HCT116 (cell line): ENCODE measurements around the gene WNT7B. TPM values are rescaled to one million over a fixed set of nuclear protein-coding genes. Genes with fewer than 3 reads are reported as not detected.

ENCODE experiments used
- ATAC-seq: fragments of 200-7000 bp; cut with Tn5 transposase; 2 replicates; pipeline ENCODE4 v1.9.1; 2020; ENCODE audit warnings: mild to moderate bottlenecking, moderate library complexity
- BruUV-seq: library from RNA; stranded (reverse); fragments of 400-500 nt; replicated peaks from 2 replicates; lab custom pipeline; 2021; lab: Mats Ljungman, UMichigan
- CTCF ChIA-PET: fragments of 300-600 bp; sonication (Branson Sonifier 250); formaldehyde crosslinking; loops from one replicate; lab custom pipeline; 2021; ENCODE audit warnings: antibody characterized with exemption; lab: Charles Lee
- POLR2A ChIA-PET: fragments of 300-600, 350-600 bp; sonication (Branson Sonifier 250); formaldehyde crosslinking; loops from one replicate; lab custom pipeline; 2021; ENCODE audit warnings: antibody characterized with exemption; lab: Charles Lee
- RAD21 ChIA-PET, 2 experiments: fragments of 300-600 bp; sonication (Branson Sonifier 250); formaldehyde crosslinking; loops; one replicate each; lab custom pipeline; 2023; ENCODE audit warnings: low total read pairs in 2 of 2; ENCODE audit not compliant: uncharacterized antibody in 2 of 2, unreplicated experiment in 2 of 2, low non-redundant PET in 1 of 2; lab: Charles Lee
- DNase-seq: peaks from one replicate; pipeline ENCODE4 v3.0.0-alpha.2; 2010; ENCODE audit warnings: low read depth, low spot score
- H2AFZ ChIP-seq: fragments of 200-600 bp; shearing (Covaris generic), sonication (generic); 2 replicates; pipeline ENCODE4 v1.6.1; 2017; ENCODE audit warnings: low read depth, mixed run types, mixed read lengths, antibody characterized with exemption, low read length; ENCODE audit not compliant: poor library complexity, severe bottlenecking
- H3K27ac ChIP-seq: 2 replicates; pipeline ENCODE4 v1.5.1; 2012; ENCODE audit warnings: low read depth, low read length
- H3K27me3 ChIP-seq: fragments of 200-600 bp; sonication (generic); 2 replicates; pipeline ENCODE4 v1.6.1; 2016; ENCODE audit warnings: mixed run types, low read length, mixed read lengths; ENCODE audit not compliant: insufficient read depth
- H3K36me3 ChIP-seq, 2 experiments: fragments of 200-500 bp in 1 of 2; fragments of 200-600 bp in 1 of 2; sonication (Bioruptor generic) in 1 of 2; sonication (generic) in 1 of 2; 2 replicates each; pipeline versions ENCODE4 v1.5.1 to v1.6.1; 2014 to 2016; ENCODE audit warnings: low read length in 2 of 2, inconsistent platforms in 1 of 2, mixed read lengths in 1 of 2, mixed run types in 1 of 2; ENCODE audit not compliant: insufficient read depth in 2 of 2, control insufficient read depth in 1 of 2
- H3K4me1 ChIP-seq, 2 experiments: fragments of 200-600 bp in 1 of 2; sonication (generic) in 1 of 2; 2 replicates each; pipeline versions ENCODE4 v1.5.1 to v1.6.1; 2012 to 2017; ENCODE audit warnings: low read length in 2 of 2, inconsistent platforms in 1 of 2, mild to moderate bottlenecking in 1 of 2, mixed read lengths in 1 of 2, mixed run types in 1 of 2, moderate library complexity in 1 of 2; ENCODE audit not compliant: insufficient read depth in 2 of 2, control insufficient read depth in 1 of 2
- H3K4me2 ChIP-seq: fragments of 200-600 bp; sonication (generic); 2 replicates; pipeline ENCODE4 v1.6.1; 2017; ENCODE audit warnings: mixed run types, low read length, mixed read lengths
- H3K4me3 ChIP-seq, 2 experiments: fragments of 200-600 bp in 1 of 2; sonication (generic) in 1 of 2; replicated peaks in 1 of 2; 2 replicates each; pipeline ENCODE4 v1.5.1; 2011 to 2016; ENCODE audit warnings: low read length in 2 of 2, control low read depth in 1 of 2, low read depth in 1 of 2, mild to moderate bottlenecking in 1 of 2, mixed read lengths in 1 of 2, mixed run types in 1 of 2
- H3K79me2 ChIP-seq: fragments of 200-600 bp; sonication (generic); 2 replicates; pipeline ENCODE4 v1.6.1; 2017; ENCODE audit warnings: mild to moderate bottlenecking, mixed run types, low read length, moderate library complexity, mixed read lengths; ENCODE audit not compliant: insufficient read depth
- H3K9ac ChIP-seq: fragments of 200-600 bp; sonication (generic); 2 replicates; pipeline ENCODE4 v1.6.1; 2016; ENCODE audit warnings: low read length, mixed read lengths
- H3K9me2 ChIP-seq: fragments of 200-600 bp; sonication (generic), shearing (Covaris generic); 2 replicates; pipeline ENCODE4 v1.6.1; 2017; ENCODE audit warnings: mixed run types, mild to moderate bottlenecking, moderate library complexity; ENCODE audit not compliant: insufficient read depth
- H3K9me3 ChIP-seq, 2 experiments: fragments of 200-500 bp in 1 of 2; fragments of 200-600 bp in 1 of 2; sonication (Bioruptor generic) in 1 of 2; sonication (generic) in 1 of 2; 2 replicates each; pipeline ENCODE4 v1.6.1; 2014 to 2017; ENCODE audit warnings: low read length in 2 of 2, mixed read lengths in 2 of 2, inconsistent platforms in 1 of 2, low read depth in 1 of 2, mild to moderate bottlenecking in 1 of 2, mixed run types in 1 of 2, moderate library complexity in 1 of 2; ENCODE audit not compliant: control insufficient read depth in 1 of 2, insufficient read depth in 1 of 2
- H4K20me1 ChIP-seq: fragments of 200-600 bp; sonication (generic), shearing (Covaris generic); 2 replicates; pipeline ENCODE4 v1.6.1; 2017; ENCODE audit warnings: mixed run types, mild to moderate bottlenecking, moderate library complexity; ENCODE audit not compliant: insufficient read depth
- CBX3 ChIP-seq: IDR thresholded peaks from 2 replicates; pipeline ENCODE4 v1.6.1; 2012; ENCODE audit warnings: low read depth
- CEBPB ChIP-seq: IDR thresholded peaks from 2 replicates; pipeline ENCODE4 v1.6.1; 2012; ENCODE audit warnings: low read depth
- EGR1 ChIP-seq: IDR thresholded peaks from 2 replicates; pipeline ENCODE4 v1.6.1; 2012; ENCODE audit warnings: low read depth
- EZH2phosphoT487 ChIP-seq: fragments of 200-600 bp; IDR thresholded peaks from 2 replicates; pipeline ENCODE4 v1.6.1; 2018; ENCODE audit warnings: antibody characterized with exemption, borderline replicate concordance
- FOSL1 ChIP-seq: IDR thresholded peaks from 2 replicates; pipeline ENCODE4 v1.6.1; 2012; ENCODE audit warnings: low read depth
- POLR2AphosphoS5 ChIP-seq: IDR thresholded peaks from 2 replicates; pipeline ENCODE4 v1.6.1; 2011; ENCODE audit warnings: mild to moderate bottlenecking, low read depth, low read length, moderate library complexity
- RAD21 ChIP-seq: IDR thresholded peaks from 2 replicates; pipeline ENCODE4 v1.6.1; 2012; ENCODE audit warnings: low read depth, mild to moderate bottlenecking
- SIN3A ChIP-seq: IDR thresholded peaks from 2 replicates; pipeline ENCODE4 v1.6.1; 2012; ENCODE audit warnings: low read depth
- SP1 ChIP-seq: IDR thresholded peaks from 2 replicates; pipeline ENCODE4 v1.6.1; 2012; ENCODE audit warnings: low read depth
- SRF ChIP-seq: IDR thresholded peaks from 2 replicates; pipeline ENCODE4 v1.6.1; 2012; ENCODE audit warnings: low read depth
- TCF7L2 ChIP-seq: IDR thresholded peaks from 2 replicates; pipeline ENCODE4 v1.7.0; 2011; ENCODE audit warnings: borderline replicate concordance, inconsistent platforms; ENCODE audit not compliant: insufficient read depth, insufficient read length; ENCODE audit errors: extremely low read depth
- YY1 ChIP-seq: IDR thresholded peaks from 2 replicates; pipeline ENCODE4 v1.6.1; 2011; ENCODE audit warnings: low read length, low read depth, moderate library complexity, mild to moderate bottlenecking; ENCODE audit not compliant: insufficient replicate concordance; ENCODE audit errors: extremely low read depth
- ZNF274 ChIP-seq: fragments of 200-500 bp; sonication (Bioruptor generic); IDR thresholded peaks from 2 replicates; pipeline ENCODE4 v1.6.1; 2014; ENCODE audit warnings: mild to moderate bottlenecking, low read depth, low read length, inconsistent platforms
- intact Hi-C: fragments of 100-400 bp; cut with micrococcal nuclease; formaldehyde crosslinking; loops from 2 replicates; pipeline ENCODE4 v1.10.0; 2022
- total RNA-seq: library from RNA; stranded (reverse); gene quantifications from one replicate; pipeline ENCODE4 v1.2.1, GENCODE V29; 2021; ENCODE audit not compliant: unreplicated experiment
- TF ChIP-seq, protein P1 (sequence below): IDR thresholded peaks from 2 replicates; pipeline ENCODE4 v1.6.1; 2012; ENCODE audit warnings: low read depth
- TF ChIP-seq, protein P2 (sequence below): IDR thresholded peaks from 2 replicates; pipeline ENCODE4 v1.6.1; 2012
- TF ChIP-seq, protein P3 (sequence below): IDR thresholded peaks from 2 replicates; pipeline ENCODE4 v1.6.1; 2012

WNT7B gene
- total RNA-seq, 1 experiment from 2014 or later: 10.5 TPM

DNA sequence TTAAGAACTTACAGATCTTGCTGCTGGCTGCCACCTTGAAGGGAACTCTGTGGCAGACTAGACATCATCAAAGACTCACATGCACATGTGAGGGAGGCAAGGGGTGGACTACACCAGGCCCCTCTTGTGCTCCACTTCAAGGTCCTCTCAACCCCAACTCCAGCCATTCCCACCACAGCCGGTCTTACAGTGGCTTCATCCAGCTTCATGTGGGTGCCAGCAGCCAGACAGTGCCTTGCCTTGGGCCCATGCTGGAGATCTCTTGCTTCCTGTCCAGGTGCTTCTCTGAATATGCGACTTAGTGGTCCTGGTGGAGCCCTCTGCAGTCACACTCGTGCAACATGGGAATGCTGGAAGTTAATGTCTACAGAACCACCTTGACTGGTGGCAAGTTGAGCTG, 44.6 kb upstream of the WNT7B start:
- TF ChIP-seq SP1 (no peak), RAD21 (no peak), CEBPB (no peak), TCF7L2 (no peak)
- TF ChIP-seq, protein P1, sequence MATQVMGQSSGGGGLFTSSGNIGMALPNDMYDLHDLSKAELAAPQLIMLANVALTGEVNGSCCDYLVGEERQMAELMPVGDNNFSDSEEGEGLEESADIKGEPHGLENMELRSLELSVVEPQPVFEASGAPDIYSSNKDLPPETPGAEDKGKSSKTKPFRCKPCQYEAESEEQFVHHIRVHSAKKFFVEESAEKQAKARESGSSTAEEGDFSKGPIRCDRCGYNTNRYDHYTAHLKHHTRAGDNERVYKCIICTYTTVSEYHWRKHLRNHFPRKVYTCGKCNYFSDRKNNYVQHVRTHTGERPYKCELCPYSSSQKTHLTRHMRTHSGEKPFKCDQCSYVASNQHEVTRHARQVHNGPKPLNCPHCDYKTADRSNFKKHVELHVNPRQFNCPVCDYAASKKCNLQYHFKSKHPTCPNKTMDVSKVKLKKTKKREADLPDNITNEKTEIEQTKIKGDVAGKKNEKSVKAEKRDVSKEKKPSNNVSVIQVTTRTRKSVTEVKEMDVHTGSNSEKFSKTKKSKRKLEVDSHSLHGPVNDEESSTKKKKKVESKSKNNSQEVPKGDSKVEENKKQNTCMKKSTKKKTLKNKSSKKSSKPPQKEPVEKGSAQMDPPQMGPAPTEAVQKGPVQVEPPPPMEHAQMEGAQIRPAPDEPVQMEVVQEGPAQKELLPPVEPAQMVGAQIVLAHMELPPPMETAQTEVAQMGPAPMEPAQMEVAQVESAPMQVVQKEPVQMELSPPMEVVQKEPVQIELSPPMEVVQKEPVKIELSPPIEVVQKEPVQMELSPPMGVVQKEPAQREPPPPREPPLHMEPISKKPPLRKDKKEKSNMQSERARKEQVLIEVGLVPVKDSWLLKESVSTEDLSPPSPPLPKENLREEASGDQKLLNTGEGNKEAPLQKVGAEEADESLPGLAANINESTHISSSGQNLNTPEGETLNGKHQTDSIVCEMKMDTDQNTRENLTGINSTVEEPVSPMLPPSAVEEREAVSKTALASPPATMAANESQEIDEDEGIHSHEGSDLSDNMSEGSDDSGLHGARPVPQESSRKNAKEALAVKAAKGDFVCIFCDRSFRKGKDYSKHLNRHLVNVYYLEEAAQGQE: no peak
- BruUV-seq: no TSS peak
- Histone ChIP-seq H3K4me1 (peaks cover 5 to 16% of the 10 kb centered on the region in 2 experiments; a peak in 2 of 4 replicates), H4K20me1 (no peaks in the 10 kb centered on the region), H3K9ac (no peak overlapping the region), H2AFZ (no peak overlapping the region), H3K9me3 (no peaks in the 10 kb centered on the region), H3K27me3 (no peaks in the 10 kb centered on the region), H3K27ac (no peak overlapping the region), H3K36me3 (no peaks in the 10 kb centered on the region), H3K4me2 (no peak overlapping the region), H3K4me3 (no peak overlapping the region), H3K9me2 (no peaks in the 10 kb centered on the region), H3K79me2 (no peaks in the 10 kb centered on the region)
- ATAC-seq (no peak), DNase-seq (no peak)
- ChIA-PET RAD21 (no interaction called here), CTCF (no interaction called here), POLR2A (no interaction called here)
- intact Hi-C loops: no loop called here

DNA sequence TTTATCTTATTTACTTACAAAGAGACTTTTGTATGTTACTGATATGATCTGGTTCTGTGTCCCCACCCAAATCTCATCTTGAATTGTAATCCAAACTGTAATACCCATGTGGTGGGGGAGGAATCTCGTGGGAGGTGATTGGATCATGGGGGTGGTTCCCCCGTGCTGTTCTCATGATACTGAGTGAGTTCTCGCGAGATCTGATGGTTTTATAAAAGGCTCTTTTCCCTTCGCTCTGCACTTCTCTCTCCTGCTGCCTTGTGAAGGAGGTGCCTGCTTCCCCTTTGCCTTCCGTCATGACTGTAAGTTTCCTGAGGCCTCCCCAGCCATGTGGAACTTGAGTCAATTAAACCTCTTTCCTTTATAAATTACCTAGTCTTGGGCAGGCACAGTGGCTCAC, 42.4 kb upstream of the WNT7B start:
- no peak overlapping the region for H3K27ac ChIP-seq
- ChIA-PET POLR2A (no interaction called here), RAD21 (no interaction called here), CTCF (interaction anchor here (3.7 kb wide), 1 partner anchor 12 kb away, joined by 22 read pairs; no protein-coding TSS in a partner anchor)
- no peak for ATAC-seq
- H3K9ac ChIP-seq: no peak overlapping the region
- no peak for DNase-seq
- H3K36me3 ChIP-seq: no peaks in the 10 kb centered on the region
- H3K79me2 ChIP-seq: no peaks in the 10 kb centered on the region
- peaks cover 17 to 27% of the 10 kb centered on the region in 2 experiments for H3K4me1 ChIP-seq
- no peak overlapping the region for H3K4me2 ChIP-seq
- H3K4me3 ChIP-seq: no peak overlapping the region
- no peak overlapping the region for H2AFZ ChIP-seq
- TF ChIP-seq, protein P2, sequence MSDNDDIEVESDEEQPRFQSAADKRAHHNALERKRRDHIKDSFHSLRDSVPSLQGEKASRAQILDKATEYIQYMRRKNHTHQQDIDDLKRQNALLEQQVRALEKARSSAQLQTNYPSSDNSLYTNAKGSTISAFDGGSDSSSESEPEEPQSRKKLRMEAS: no peak
- TF ChIP-seq CEBPB (no peak), YY1 (no peak), FOSL1 (no peak), TCF7L2 (no peak), SP1 (no peak), EGR1 (no peak), SIN3A (no peak), EZH2phosphoT487 (no peak), CBX3 (no peak), ZNF274 (no peak), RAD21 (no peak), SRF (no peak), POLR2AphosphoS5 (no peak)
- TF ChIP-seq, protein P3, sequence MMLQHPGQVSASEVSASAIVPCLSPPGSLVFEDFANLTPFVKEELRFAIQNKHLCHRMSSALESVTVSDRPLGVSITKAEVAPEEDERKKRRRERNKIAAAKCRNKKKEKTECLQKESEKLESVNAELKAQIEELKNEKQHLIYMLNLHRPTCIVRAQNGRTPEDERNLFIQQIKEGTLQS: no peak
- BruUV-seq: no TSS peak
- H3K9me2 ChIP-seq: no peaks in the 10 kb centered on the region
- no peaks in the 10 kb centered on the region for H3K27me3 ChIP-seq
- intact Hi-C loops: no loop called here
- no peaks in the 10 kb centered on the region for H4K20me1 ChIP-seq
- no peaks in the 10 kb centered on the region for H3K9me3 ChIP-seq
